Activated T-cell treated with anti-CD3 and anti-CD28 coated beads, Interleukin-2, amount 50 U/mL, for 1 hour (primary cell): ENCODE data around the gene ZNF331.
"Not testable (repeated sequence)": the region's sequence is repeated elsewhere in the genome, so short reads cannot be mapped to it uniquely, and the experiment has no call there.

Source experiments
- DNase-seq: peaks from one replicate; pipeline ENCODE4 v3.0.0-alpha.2; 2020

Gene ZNF331

DNA sequence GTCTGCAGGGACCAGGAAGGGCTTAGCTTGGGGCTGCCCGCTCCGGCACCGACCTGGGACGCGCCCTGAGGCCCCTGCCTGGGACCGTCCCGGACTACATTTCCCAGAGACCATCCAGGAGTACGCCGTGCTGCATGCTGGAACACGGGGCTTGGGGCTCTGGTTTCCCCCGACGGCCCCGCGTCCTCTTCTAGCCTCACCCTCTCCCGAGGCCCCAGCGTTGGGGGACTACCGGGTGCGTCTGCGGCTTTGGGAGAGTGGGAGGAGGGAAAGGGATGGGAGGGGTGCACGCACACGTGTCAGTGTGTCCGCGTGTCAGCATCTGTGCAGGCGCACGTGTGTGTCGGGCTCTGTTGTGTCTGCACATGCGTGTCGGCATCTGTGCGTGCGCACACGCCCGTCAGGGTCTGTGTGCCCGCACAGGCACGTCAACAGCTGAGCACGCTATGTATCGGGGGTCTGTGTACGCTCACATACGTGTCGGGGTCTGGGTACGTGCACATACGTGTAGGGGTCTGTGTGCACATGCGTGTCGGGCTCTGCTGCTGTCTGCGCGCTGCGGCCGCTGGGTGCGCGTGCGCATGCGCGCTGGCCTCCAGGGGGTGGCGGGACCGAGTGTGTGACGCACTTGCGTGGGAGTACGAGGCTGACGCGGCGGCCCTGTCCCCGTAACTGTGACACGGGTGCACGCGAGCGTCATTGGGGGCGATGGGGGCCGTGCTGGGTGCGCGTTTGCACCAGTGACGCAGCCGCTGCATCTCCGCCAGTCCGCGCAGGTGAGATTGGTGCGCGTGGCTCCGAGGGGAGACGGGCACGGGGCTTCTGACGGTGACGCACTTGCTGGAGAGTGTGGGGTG lies at the start of gene ZNF331:
Gene ZNF331 (plus strand): TSS at position 625 of the 857 bp plus-strand sequence. CDS start 31,232 bp downstream, outside the sequence.
- peak; percentile 91 for DNase-seq

DNA sequence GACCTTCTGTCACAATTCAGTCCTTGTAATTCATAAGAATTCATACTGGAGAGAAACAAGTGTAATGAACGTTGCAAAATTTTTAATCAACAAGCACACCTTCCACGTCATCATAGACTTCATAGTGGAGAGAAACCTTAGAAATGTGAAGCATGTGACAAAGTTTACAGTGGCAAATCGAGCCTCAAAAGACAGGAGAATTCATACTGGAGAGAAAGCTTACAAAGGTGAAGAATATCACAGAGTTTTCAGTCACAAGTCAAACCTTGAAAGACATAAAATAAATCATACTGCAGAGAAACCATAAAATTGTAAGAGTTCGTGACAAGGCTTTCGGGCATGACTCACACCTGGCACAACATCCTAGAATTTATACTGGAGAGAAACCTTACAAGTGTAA lies 45.8 kb upstream of the ZNF331 start:
- DNase-seq: no peak

DNA sequence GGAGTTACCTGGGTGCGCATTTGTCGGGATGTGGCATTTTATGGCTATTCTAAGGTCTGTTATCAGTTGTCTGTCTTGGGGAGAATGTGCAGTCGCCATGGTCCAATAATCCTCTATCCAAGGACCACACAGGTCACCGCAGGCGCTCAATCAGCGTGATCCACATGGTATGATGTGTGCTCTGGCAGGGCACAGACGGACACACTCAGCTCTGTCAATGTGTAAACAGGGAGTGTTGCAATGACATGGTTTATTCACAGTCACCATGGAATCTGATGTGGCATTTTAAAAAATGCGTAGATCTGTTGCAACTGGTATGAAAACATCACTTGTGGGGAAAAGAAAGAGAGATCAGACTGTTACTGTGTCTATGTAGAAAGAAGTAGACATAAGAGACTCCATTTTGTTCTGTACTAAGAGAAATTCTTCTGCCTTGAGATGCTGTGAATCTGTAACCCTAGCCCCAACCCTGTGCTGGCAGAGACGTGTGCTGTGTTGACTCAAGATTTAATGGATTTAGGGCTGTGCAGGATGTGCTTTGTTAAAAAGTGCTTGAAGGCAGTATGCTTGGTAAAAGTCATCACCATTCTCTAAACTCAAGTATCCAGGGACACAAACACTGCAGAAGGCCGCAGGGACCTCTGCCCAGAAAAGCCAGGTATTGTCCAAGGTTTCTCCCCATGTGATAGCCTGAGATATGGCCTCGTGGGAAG lies 40.5 kb upstream of the ZNF331 start:
- not testable (repeated sequence) for DNase-seq

DNA sequence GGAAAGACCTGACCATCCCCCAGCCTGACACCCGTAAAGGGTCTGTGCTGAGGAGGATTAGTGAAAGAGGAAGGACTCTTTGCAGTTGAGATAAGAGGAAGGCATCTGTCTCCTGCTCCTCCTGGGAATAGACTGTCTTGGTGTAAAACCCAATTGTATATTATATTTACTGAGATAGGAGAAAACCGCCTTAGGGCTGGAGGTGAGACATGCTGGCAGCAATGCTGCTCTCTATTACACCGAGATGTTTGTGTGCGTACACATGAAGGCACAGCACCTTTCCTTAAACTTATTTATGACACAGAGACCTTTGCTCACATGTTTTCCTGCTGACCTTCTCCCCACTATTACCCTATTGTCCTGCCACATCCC lies 39.9 kb upstream of the ZNF331 start:
- not testable (repeated sequence) for DNase-seq

DNA sequence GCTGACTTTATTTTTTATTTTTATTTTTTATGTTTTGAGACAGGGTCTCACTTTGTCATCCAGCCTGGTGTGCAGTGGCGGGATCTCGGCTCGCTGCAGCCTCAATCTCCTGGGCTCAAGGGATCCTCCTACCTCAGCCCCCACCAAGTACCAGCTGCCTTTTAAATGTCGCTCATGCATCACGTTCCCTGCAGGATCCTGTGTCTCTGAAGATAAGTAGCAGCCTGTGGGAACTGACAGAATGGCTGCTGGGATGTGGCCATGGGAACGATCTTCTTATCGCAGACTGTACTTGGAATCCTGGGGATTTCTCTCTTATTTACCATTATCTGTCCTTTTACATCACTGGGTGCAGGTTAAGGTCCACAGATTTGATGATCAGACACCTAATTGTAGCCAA lies 34.8 kb upstream of the ZNF331 start:
- not testable (repeated sequence) for DNase-seq

GRCh38 chr19:53503671-53504364 lies 34.1 kb upstream of the ZNF331 start:
- DNase-seq: not testable (repeated sequence)

GRCh38 chr19:53504365-53504703 lies 33.6 kb upstream of the ZNF331 start:
- not testable (repeated sequence) for DNase-seq

GRCh38 chr19:53504885-53505284 lies 33.1 kb upstream of the ZNF331 start:
- DNase-seq: no peak

DNA sequence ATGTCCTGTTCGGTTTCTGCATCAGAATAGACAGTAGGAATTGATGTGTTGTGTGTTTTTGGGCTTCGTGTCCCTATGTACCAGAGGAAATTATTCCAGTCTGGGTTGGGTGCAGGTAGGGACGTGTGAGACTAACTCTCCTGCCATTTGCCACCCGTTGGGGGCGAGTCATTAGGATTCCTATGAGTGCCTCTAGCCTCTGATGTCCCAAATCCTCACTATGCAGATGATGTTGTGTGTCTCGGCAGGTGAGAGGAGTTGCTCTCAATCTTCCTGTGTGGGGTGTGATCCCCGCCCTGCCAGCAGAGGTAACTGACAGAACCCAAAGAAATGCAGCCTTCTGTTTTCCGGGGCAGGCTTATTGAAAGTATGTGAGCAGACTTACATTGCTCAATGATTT lies 31.2 kb upstream of the ZNF331 start:
- DNase-seq: no peak

GRCh38 chr19:53507523-53508442 lies 30.2 kb upstream of the ZNF331 start:
- DNase-seq: no peak

DNA sequence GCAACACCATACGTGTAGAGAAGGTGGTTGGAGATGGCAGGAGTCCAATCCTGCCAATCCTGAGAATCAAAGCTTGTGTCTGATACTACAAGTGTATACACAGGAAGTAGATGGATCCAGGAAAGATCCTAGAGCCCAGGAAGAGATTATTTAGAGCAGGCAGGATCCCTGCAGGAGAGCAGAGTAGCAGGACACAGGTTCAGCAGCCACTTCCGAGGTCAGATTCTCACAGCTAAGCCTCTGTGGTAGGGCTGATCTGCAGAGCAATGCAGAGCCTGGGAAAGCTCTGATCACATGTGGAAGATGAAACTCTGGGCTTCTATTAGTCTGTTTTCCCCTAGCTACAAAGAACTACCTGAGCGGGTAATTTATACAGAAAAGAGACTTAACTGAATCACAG lies 28.5 kb upstream of the ZNF331 start:
- DNase-seq: no peak

GRCh38 chr19:53509845-53510244 lies 28.1 kb upstream of the ZNF331 start:
- DNase-seq: no peak

GRCh38 chr19:53511357-53511756 lies 26.6 kb upstream of the ZNF331 start:
- no peak for DNase-seq

- DNase-seq: peak; percentile 51
Measured at GRCh38 chr19:53511933-53512374, 26.0 kb upstream of the ZNF331 start.

DNA sequence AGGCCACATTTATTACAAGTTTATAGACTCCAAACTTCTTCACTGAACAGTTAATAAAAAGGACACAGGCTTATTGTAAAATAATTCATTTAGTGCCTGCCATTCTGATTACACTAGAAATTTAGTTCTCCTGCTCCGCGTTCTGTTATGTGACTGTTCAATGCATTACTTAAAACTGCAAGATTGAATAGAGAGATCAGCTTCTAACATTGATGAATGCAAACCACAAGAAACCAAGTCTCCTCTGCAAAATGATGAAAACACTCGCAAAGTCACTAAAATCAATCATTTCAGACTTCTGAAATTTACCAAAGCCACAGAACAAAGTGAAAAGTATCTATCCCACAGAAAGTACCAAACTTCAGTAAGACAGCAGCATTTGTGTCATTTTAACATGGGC lies 22.9 kb upstream of the ZNF331 start:
- DNase-seq: not testable (repeated sequence)

DNA sequence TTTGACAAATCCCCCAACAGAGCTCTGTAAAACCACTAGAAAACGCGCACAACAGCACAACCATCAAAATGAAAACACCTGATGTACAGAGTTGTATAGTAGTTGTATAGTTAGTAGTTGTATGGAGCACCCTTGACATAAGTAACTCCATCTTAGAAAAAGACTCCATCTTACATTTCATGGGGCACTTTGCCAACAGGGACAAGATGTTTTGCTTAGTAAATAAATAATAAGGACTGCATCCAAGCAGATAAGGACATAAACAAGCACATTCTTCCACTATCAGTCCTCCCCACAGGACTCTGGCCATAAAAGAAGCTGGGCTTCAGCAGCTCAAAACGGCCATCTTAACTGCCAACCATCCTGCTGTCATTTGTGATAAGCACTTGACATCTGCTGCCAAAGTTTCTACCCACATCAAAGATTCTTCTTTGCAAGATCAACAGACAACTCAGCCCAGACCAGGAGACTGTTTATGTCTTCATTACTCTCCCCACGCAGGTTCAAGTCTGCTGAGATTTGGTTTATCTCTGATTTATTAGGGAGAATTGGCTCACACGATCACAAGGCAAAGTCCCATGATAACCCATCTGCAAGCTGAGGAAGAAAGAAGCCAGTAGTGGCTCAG lies 20.7 kb upstream of the ZNF331 start:
- no peak for DNase-seq

DNA sequence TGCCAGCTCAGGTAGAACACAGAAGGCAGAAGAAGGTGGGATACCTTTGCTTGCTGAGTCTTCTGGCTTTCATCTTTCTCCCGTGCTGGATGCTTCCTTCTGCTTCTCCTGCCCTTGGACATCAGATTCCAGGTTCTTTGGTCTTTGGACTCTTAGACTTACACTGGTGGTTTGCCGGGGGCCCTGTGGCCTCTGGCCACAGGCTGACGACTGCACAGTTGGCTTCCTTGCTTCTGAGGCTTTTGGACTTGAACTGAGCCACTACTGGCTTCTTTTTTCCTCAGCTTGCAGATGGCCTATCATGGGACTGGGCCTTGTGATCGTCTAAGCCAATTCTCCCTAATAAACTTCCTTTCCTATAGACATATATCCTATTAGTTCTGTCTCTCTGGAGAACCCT lies 19.8 kb upstream of the ZNF331 start:
- no peak for DNase-seq

GRCh38 chr19:53518716-53519115 lies 19.2 kb upstream of the ZNF331 start:
- no peak for DNase-seq

GRCh38 chr19:53519446-53519845 lies 18.5 kb upstream of the ZNF331 start:
- no peak for DNase-seq

GRCh38 chr19:53520163-53520546 lies 17.8 kb upstream of the ZNF331 start:
- no peak for DNase-seq

DNA sequence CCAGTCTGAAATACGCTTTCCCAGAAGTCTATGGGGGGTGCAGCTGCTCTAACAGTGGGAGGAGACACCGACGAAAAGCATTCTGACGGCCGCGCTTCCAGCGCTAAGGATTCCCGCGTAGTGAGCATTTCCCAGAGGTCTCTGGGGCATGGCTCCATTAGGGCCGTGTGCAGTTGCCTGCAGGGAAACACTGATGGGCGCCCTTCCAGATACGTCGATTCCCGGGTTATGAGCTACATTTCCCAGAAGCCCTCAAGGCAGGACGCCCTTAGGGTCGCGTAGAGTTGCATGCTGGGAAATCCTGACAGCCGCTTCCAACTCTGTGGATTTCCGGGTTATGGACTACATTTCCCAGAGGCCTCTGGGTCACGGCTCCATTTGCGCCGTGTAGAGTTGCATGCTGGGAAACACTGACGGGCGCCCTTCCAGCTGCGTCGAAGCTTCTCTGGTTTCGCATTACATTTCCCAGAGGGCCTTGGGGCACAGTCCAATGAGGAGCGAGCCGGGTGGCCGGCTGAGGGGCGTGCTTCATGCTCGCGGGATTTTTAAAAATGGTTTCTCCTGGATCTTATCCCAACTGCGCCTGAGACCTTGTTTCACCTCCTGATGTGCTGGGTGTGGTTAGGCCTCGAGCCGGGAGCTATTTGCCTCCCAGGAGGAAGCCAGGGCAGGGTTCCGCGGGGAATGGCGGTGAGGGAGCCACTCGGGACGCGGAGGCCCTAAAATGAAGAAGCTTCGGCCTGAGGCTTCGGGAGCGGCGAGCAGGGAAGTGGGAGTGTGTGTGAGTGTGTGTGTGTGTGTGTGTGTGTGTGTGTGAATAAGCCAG lies 17.2 kb upstream of the ZNF331 start:
- DNase-seq: peak; percentile 82
